HepG2 (cell line): ENCODE measurements around the gene FBXO7.

Experiments
- CREM ChIP-seq, 2 experiments: sonication (generic) in 1 of 2; formaldehyde crosslinking in 1 of 2; IDR thresholded peaks; 2 replicates each; pipeline versions ENCODE4 v1.4.0 to v1.6.1; 2016 to 2020; ENCODE audit warnings: antibody characterized with exemption in 1 of 2, mild to moderate bottlenecking in 1 of 2, missing genetic modification reagents in 1 of 2
- RAD21 ChIP-seq: fragments of 450-650 bp; formaldehyde crosslinking; IDR thresholded peaks from 2 replicates; pipeline ENCODE4 v1.5.0; 2020; ENCODE audit warnings: mild to moderate bottlenecking
- THYN1 ChIP-seq: sonication (generic); formaldehyde crosslinking; IDR thresholded peaks from 2 replicates; pipeline ENCODE4 v1.8.1; 2023; ENCODE audit warnings: low read depth, mild to moderate bottlenecking, moderate library complexity, missing genetic modification reagents, borderline replicate concordance
- ZNF138 ChIP-seq: sonication (generic); formaldehyde crosslinking; IDR thresholded peaks from 2 replicates; pipeline ENCODE4 v1.5.0; 2020; ENCODE audit warnings: mild to moderate bottlenecking, low read depth, missing genetic modification reagents
- ZNF644 ChIP-seq: IDR thresholded peaks from 2 replicates; pipeline ENCODE4 v1.6.1; 2016; ENCODE audit warnings: low read depth
- ZNF75D ChIP-seq: sonication (generic); formaldehyde crosslinking; IDR thresholded peaks from 2 replicates; pipeline ENCODE4 v1.8.1; 2023; ENCODE audit warnings: missing genetic modification reagents, mild to moderate bottlenecking, borderline replicate concordance
- TF ChIP-seq, protein P1 (sequence below): sonication (generic); formaldehyde crosslinking; IDR thresholded peaks from 2 replicates; pipeline ENCODE4 v1.5.1; 2020; ENCODE audit warnings: missing genetic modification reagents, mild to moderate bottlenecking, borderline replicate concordance
- TF ChIP-seq, protein P2 (sequence below): sonication (generic); formaldehyde crosslinking; IDR thresholded peaks from 2 replicates; pipeline ENCODE4 v1.5.0; 2020; ENCODE audit warnings: mild to moderate bottlenecking, missing genetic modification reagents, moderate library complexity
- TF ChIP-seq, protein P3 (sequence below): sonication (generic); formaldehyde crosslinking; IDR thresholded peaks from 2 replicates; pipeline ENCODE4 v1.8.1; 2023; ENCODE audit warnings: missing genetic modification reagents, inconsistent platforms, borderline replicate concordance

DNA sequence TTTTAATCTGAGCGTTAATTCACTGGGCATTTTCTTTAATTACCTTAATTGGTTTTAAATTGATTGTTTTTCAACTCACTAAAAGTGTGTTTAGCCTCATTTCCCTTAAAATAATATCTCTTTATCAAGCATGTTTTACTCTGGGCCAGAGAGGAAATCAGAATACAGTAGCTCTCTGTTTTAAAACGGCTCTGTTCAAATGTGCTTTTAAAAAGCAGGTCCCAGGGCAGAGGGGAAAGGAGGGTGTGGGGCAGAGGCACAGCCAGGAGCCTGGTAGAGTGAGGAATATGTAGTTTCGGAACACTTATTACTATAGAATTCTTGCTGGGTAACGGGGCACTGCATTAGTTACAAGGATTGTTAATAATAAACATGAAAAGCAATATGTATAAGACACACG, 47.6 kb downstream of the FBXO7 start:
- TF ChIP-seq ZNF75D: no peak
- no peak for TF ChIP-seq ZNF138 (CRISPR knock-in tag)
- TF ChIP-seq RAD21: no peak
- TF ChIP-seq, protein P1, sequence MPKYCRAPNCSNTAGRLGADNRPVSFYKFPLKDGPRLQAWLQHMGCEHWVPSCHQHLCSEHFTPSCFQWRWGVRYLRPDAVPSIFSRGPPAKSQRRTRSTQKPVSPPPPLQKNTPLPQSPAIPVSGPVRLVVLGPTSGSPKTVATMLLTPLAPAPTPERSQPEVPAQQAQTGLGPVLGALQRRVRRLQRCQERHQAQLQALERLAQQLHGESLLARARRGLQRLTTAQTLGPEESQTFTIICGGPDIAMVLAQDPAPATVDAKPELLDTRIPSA (CRISPR knock-in tag): no peak
- TF ChIP-seq, protein P2, sequence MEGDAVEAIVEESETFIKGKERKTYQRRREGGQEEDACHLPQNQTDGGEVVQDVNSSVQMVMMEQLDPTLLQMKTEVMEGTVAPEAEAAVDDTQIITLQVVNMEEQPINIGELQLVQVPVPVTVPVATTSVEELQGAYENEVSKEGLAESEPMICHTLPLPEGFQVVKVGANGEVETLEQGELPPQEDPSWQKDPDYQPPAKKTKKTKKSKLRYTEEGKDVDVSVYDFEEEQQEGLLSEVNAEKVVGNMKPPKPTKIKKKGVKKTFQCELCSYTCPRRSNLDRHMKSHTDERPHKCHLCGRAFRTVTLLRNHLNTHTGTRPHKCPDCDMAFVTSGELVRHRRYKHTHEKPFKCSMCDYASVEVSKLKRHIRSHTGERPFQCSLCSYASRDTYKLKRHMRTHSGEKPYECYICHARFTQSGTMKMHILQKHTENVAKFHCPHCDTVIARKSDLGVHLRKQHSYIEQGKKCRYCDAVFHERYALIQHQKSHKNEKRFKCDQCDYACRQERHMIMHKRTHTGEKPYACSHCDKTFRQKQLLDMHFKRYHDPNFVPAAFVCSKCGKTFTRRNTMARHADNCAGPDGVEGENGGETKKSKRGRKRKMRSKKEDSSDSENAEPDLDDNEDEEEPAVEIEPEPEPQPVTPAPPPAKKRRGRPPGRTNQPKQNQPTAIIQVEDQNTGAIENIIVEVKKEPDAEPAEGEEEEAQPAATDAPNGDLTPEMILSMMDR (CRISPR knock-in tag): no peak
- TF ChIP-seq, protein P3, sequence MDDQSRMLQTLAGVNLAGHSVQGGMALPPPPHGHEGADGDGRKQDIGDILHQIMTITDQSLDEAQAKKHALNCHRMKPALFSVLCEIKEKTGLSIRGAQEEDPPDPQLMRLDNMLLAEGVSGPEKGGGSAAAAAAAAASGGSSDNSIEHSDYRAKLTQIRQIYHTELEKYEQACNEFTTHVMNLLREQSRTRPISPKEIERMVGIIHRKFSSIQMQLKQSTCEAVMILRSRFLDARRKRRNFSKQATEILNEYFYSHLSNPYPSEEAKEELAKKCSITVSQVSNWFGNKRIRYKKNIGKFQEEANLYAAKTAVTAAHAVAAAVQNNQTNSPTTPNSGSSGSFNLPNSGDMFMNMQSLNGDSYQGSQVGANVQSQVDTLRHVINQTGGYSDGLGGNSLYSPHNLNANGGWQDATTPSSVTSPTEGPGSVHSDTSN (CRISPR knock-in tag): no peak
- no peak for TF ChIP-seq THYN1 (CRISPR knock-in tag)
- no peak for TF ChIP-seq ZNF644 (CRISPR knock-in tag)
- no peak for TF ChIP-seq CREM (IDR thresholded peaks at IDR 0.05)
- no peak for TF ChIP-seq CREM (CRISPR knock-in tag; IDR thresholded peaks at IDR 0.05)
